GM23338 (cell line): ENCODE results near the gene GPR63. TPM values are rescaled to one million over a fixed set of nuclear protein-coding genes. Genes with fewer than 3 reads are reported as not detected.
A peak's percentile ranks its signal among the peaks of the same experiment; 100 is the strongest.

Source experiments
- ATAC-seq: fragments of 200-7000 bp; cut with Tn5 transposase; 3 replicates; pipeline ENCODE4 v1.9.1; 2020
- DNase-seq: peaks from one replicate; pipeline ENCODE4 v3.0.0-alpha.2; 2015; ENCODE audit warnings: low spot score
- H2AFZ ChIP-seq: fragments of 200-600 bp; sonication (generic); 2 replicates; pipeline ENCODE4 v1.8.0; 2016; ENCODE audit warnings: antibody characterized with exemption, mild to moderate bottlenecking, moderate library complexity
- H3F3A ChIP-seq: fragments of 200-600 bp; sonication (generic); replicated peaks from 2 replicates; pipeline ENCODE4 v1.8.0; 2017; ENCODE audit warnings: antibody characterized with exemption, mixed run types, low read depth
- H3K27ac ChIP-seq: fragments of 200-600 bp; sonication (generic); 2 replicates; pipeline ENCODE4 v1.6.1; 2016; ENCODE audit warnings: low read depth
- H3K27me3 ChIP-seq: fragments of 200-600 bp; sonication (generic); 2 replicates; pipeline ENCODE4 v1.8.0; 2016; ENCODE audit warnings: mild to moderate bottlenecking, mixed run types, moderate library complexity; ENCODE audit not compliant: insufficient read depth
- H3K36me3 ChIP-seq: fragments of 200-600 bp; sonication (generic); 2 replicates; pipeline ENCODE4 v1.8.0; 2016; ENCODE audit warnings: mild to moderate bottlenecking; ENCODE audit not compliant: insufficient read depth
- H3K4me1 ChIP-seq: fragments of 200-600 bp; sonication (generic); 2 replicates; pipeline ENCODE4 v1.8.0; 2016; ENCODE audit warnings: mild to moderate bottlenecking, moderate library complexity; ENCODE audit not compliant: insufficient read depth
- H3K4me2 ChIP-seq: fragments of 200-600 bp; sonication (generic); 2 replicates; pipeline ENCODE4 v1.7.1; 2017; ENCODE audit warnings: mixed run types
- H3K4me3 ChIP-seq: fragments of 200-600 bp; sonication (generic); 2 replicates; pipeline ENCODE4 v1.6.1; 2016; ENCODE audit warnings: mixed run types
- H3K79me2 ChIP-seq: fragments of 200-600 bp; sonication (generic); replicated peaks from 2 replicates; pipeline ENCODE4 v1.8.0; 2017; ENCODE audit warnings: mild to moderate bottlenecking; ENCODE audit not compliant: insufficient read depth
- H3K9me2 ChIP-seq: fragments of 200-600 bp; sonication (generic); 2 replicates; pipeline ENCODE4 v1.8.0; 2017; ENCODE audit not compliant: insufficient read depth
- H4K20me1 ChIP-seq: fragments of 200-600 bp; sonication (generic); replicated peaks from 2 replicates; pipeline ENCODE4 v1.8.0; 2017; ENCODE audit warnings: mild to moderate bottlenecking; ENCODE audit not compliant: insufficient read depth
- H3K27ac Mint-ChIP-seq: 2 replicates; pipeline ENCODE4 v1.8.0; 2020; ENCODE audit warnings: inconsistent platforms, mild to moderate bottlenecking, moderate library complexity, mixed read lengths
- H3K27me3 Mint-ChIP-seq: 3 replicates; pipeline ENCODE4 v1.8.0; 2022; ENCODE audit warnings: low read depth, mild to moderate bottlenecking, moderate library complexity, mixed read lengths, inconsistent platforms; ENCODE audit not compliant: insufficient read depth, poor library complexity
- H3K36me3 Mint-ChIP-seq: 3 replicates; pipeline ENCODE4 v1.8.0; 2021; ENCODE audit warnings: low read depth, mild to moderate bottlenecking, inconsistent platforms, moderate library complexity, mixed read lengths
- H3K4me1 Mint-ChIP-seq: 3 replicates; pipeline ENCODE4 v1.8.0; 2020; ENCODE audit warnings: mild to moderate bottlenecking, inconsistent platforms, mixed read lengths
- H3K4me3 Mint-ChIP-seq: 3 replicates; pipeline ENCODE4 v1.8.0; 2021; ENCODE audit warnings: moderate library complexity, mild to moderate bottlenecking, inconsistent platforms, mixed read lengths
- H3K9me3 Mint-ChIP-seq: 3 replicates; pipeline ENCODE4 v1.8.0; 2020; ENCODE audit warnings: moderate library complexity, mild to moderate bottlenecking, inconsistent platforms, mixed read lengths
- CREB1 ChIP-seq: fragments of 250-450 bp; sonication (Bioruptor Pico); IDR thresholded peaks from 2 replicates; pipeline ENCODE4 v1.5.0; 2020; ENCODE audit warnings: low read depth, mild to moderate bottlenecking, moderate library complexity
- EZH2 ChIP-seq: fragments of 200-600 bp; sonication (generic); IDR thresholded peaks from one replicate; pipeline ENCODE4 v1.8.0; 2017; ENCODE audit warnings: antibody characterized with exemption, mild to moderate bottlenecking, low read depth; ENCODE audit not compliant: unreplicated experiment
- EZH2phosphoT487 ChIP-seq: fragments of 200-600 bp; sonication (generic); IDR thresholded peaks from one replicate; pipeline ENCODE4 v1.8.1; 2018; ENCODE audit warnings: antibody characterized with exemption; ENCODE audit not compliant: unreplicated experiment
- JUNB ChIP-seq: IDR thresholded peaks from one replicate; pipeline ENCODE4 v1.6.1; 2016; ENCODE audit warnings: antibody characterized with exemption; ENCODE audit not compliant: unreplicated experiment
- POLR2AphosphoS5 ChIP-seq: IDR thresholded peaks from 2 replicates; pipeline ENCODE4 v1.6.1; 2016; ENCODE audit warnings: antibody characterized with exemption, low read depth
- REST ChIP-seq: IDR thresholded peaks from one replicate; pipeline ENCODE4 v1.6.1; 2018; ENCODE audit warnings: antibody characterized with exemption; ENCODE audit not compliant: unreplicated experiment
- ZNF114 ChIP-seq: fragments of 250-450 bp; sonication (Bioruptor Pico); IDR thresholded peaks from 2 replicates; pipeline ENCODE4 v1.5.0; 2020; ENCODE audit warnings: mild to moderate bottlenecking, moderate library complexity
- ZNF331 ChIP-seq: fragments of 250-450 bp; sonication (Bioruptor Pico); IDR thresholded peaks from 2 replicates; pipeline ENCODE4 v1.5.0; 2020; ENCODE audit warnings: low read depth, mild to moderate bottlenecking, moderate library complexity
- polyA plus RNA-seq: library from polyadenylated mRNA; unstranded; fragments of >200 nt; fragmentation: Nextera tagmentation; extraction: Ambion mirVana; gene quantifications from 2 replicates; pipeline ENCODE4 v1.2.1, GENCODE V29; 2016
- total RNA-seq: library from RNA; depleted of rRNA; stranded (reverse); fragments of >200 nt; shearing (Covaris generic); gene quantifications from 2 replicates; pipeline ENCODE4 v1.2.3, GENCODE V29; 2014
- TF ChIP-seq, protein P1 (sequence below): fragments of 250-450 bp; sonication (Bioruptor Pico); IDR thresholded peaks from 2 replicates; pipeline ENCODE4 v1.5.0; 2020; ENCODE audit warnings: mild to moderate bottlenecking, moderate library complexity

The GPR63 gene
- total and polyA plus RNA-seq, 2 experiments from 2014 or later = 5.4 to 19.3 TPM

DNA sequence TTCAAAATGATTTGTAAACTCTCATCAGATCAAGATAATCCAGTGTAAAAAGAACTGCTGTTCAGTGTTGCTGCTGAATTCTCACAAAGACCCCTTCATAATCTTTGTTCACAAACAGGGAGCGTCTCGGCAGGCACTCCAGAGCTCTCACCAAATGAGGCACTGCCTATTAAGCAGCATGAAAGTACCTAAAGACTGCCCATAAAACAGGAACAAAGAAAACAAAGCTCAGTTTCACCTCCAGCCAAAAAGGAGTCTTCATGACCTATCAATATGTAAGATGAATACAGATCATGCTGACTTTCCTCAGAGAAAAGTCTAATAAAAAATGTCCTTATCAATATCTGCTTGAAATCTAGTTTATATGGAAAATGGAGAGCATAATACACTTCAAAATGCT, 41.8 kb downstream of the GPR63 start (continued):
- TF ChIP-seq CREB1 (CRISPR knock-in tag) = no peak
- no peak for TF ChIP-seq EZH2
- no peak for TF ChIP-seq ZNF331 (CRISPR knock-in tag)
- no peak for TF ChIP-seq EZH2phosphoT487
- TF ChIP-seq ZNF114 (CRISPR knock-in tag) = no peak
- no peak for TF ChIP-seq POLR2AphosphoS5
- no peak for TF ChIP-seq REST

DNA sequence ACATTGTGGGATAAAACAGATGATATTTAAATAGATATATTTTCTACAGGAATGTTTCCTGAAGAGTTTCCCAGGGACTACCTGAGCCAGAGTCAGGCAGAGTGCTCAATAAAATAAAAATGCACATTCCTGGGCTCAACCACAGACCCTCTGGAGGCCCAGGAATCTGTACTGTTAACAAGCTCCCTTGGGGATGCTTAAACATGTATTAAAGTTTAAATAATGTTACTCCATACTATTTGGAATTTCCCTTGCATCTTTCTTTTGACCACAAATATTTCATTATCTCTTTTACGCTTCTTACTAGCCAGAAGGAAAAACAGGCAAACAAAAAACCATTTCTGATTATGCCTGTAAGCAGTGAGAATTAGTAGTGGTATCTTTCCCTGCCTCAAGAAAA, 42.3 kb downstream of the GPR63 start:
- H3K9me3 Mint-ChIP-seq = no peaks in the 10 kb centered on the region
- H3K36me3 ChIP-seq = peaks cover 5% of the 10 kb centered on the region; the same call in 1 of the 2 replicates
- peaks cover 29% of the 10 kb centered on the region; the same call in 2 of the 3 replicates for H3K36me3 Mint-ChIP-seq
- ATAC-seq = no peak
- no peak overlapping the region for H3K4me3 Mint-ChIP-seq
- H2AFZ ChIP-seq = no peak overlapping the region
- H3K27me3 Mint-ChIP-seq = no peaks in the 10 kb centered on the region
- H3K27ac Mint-ChIP-seq = peak overlapping the region; percentile 29; the same call in 1 of the 2 replicates
- H3K4me3 ChIP-seq = no peak overlapping the region
- H3K27me3 ChIP-seq = no peaks in the 10 kb centered on the region
- no peaks in the 10 kb centered on the region; the same call in none of the 2 replicates for H4K20me1 ChIP-seq
- H3K79me2 ChIP-seq = no peaks in the 10 kb centered on the region
- peak; percentile 45 for DNase-seq
- H3K4me1 ChIP-seq = no peaks in the 10 kb centered on the region
- no peaks in the 10 kb centered on the region for H3F3A ChIP-seq
- H3K4me1 Mint-ChIP-seq = no peaks in the 10 kb centered on the region
- TF ChIP-seq JUNB (no peak), POLR2AphosphoS5 (no peak), EZH2 (no peak), ZNF331 (CRISPR knock-in tag) (no peak), REST (no peak), CREB1 (CRISPR knock-in tag) (no peak), EZH2phosphoT487 (no peak)
- TF ChIP-seq, protein P1, sequence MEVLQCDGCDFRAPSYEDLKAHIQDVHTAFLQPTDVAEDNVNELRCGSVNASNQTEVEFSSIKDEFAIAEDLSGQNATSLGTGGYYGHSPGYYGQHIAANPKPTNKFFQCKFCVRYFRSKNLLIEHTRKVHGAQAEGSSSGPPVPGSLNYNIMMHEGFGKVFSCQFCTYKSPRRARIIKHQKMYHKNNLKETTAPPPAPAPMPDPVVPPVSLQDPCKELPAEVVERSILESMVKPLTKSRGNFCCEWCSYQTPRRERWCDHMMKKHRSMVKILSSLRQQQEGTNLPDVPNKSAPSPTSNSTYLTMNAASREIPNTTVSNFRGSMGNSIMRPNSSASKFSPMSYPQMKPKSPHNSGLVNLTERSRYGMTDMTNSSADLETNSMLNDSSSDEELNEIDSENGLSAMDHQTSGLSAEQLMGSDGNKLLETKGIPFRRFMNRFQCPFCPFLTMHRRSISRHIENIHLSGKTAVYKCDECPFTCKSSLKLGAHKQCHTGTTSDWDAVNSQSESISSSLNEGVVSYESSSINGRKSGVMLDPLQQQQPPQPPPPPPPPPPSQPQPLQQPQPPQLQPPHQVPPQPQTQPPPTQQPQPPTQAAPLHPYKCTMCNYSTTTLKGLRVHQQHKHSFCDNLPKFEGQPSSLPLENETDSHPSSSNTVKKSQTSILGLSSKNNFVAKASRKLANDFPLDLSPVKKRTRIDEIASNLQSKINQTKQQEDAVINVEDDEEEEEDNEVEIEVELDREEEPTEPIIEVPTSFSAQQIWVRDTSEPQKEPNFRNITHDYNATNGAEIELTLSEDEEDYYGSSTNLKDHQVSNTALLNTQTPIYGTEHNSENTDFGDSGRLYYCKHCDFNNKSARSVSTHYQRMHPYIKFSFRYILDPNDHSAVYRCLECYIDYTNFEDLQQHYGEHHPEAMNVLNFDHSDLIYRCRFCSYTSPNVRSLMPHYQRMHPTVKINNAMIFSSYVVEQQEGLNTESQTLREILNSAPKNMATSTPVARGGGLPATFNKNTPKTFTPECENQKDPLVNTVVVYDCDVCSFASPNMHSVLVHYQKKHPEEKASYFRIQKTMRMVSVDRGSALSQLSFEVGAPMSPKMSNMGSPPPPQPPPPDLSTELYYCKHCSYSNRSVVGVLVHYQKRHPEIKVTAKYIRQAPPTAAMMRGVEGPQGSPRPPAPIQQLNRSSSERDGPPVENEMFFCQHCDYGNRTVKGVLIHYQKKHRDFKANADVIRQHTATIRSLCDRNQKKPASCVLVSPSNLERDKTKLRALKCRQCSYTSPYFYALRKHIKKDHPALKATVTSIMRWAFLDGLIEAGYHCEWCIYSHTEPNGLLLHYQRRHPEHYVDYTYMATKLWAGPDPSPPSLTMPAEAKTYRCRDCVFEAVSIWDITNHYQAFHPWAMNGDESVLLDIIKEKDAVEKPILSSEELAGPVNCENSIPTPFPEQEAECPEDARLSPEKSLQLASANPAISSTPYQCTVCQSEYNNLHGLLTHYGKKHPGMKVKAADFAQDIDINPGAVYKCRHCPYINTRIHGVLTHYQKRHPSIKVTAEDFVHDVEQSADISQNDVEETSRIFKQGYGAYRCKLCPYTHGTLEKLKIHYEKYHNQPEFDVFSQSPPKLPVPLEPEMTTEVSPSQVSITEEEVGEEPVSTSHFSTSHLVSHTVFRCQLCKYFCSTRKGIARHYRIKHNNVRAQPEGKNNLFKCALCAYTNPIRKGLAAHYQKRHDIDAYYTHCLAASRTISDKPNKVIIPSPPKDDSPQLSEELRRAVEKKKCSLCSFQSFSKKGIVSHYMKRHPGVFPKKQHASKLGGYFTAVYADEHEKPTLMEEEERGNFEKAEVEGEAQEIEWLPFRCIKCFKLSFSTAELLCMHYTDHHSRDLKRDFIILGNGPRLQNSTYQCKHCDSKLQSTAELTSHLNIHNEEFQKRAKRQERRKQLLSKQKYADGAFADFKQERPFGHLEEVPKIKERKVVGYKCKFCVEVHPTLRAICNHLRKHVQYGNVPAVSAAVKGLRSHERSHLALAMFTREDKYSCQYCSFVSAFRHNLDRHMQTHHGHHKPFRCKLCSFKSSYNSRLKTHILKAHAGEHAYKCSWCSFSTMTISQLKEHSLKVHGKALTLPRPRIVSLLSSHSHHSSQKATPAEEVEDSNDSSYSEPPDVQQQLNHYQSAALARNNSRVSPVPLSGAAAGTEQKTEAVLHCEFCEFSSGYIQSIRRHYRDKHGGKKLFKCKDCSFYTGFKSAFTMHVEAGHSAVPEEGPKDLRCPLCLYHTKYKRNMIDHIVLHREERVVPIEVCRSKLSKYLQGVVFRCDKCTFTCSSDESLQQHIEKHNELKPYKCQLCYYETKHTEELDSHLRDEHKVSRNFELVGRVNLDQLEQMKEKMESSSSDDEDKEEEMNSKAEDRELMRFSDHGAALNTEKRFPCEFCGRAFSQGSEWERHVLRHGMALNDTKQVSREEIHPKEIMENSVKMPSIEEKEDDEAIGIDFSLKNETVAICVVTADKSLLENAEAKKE (CRISPR knock-in tag) = no peak
- no peaks in the 10 kb centered on the region for H3K9me2 ChIP-seq
- no peak overlapping the region for H3K4me2 ChIP-seq
- H3K27ac ChIP-seq = no peak overlapping the region
